HG02852 (cell line): ENCODE measurements around the gene MROH2A.
"Not testable (repeated sequence)": the region's sequence is repeated elsewhere in the genome, so short reads cannot be mapped to it uniquely, and the experiment has no call there.

Source experiments
- ATAC-seq: cut with Tn5 transposase; IDR thresholded peaks from one replicate; pipeline ENCODE4 v1.9.1; 2021; ENCODE audit warnings: mild to moderate bottlenecking, moderate library complexity; ENCODE audit not compliant: unreplicated experiment

Gene MROH2A

GRCh38 chr2:233778030-233778429 is at the start of gene MROH2A:
TSS of gene MROH2A (plus strand) at chr2:233778330. CDS start at chr2:233779359, 1,029 bp downstream.
- ATAC-seq, result no peak

DNA sequence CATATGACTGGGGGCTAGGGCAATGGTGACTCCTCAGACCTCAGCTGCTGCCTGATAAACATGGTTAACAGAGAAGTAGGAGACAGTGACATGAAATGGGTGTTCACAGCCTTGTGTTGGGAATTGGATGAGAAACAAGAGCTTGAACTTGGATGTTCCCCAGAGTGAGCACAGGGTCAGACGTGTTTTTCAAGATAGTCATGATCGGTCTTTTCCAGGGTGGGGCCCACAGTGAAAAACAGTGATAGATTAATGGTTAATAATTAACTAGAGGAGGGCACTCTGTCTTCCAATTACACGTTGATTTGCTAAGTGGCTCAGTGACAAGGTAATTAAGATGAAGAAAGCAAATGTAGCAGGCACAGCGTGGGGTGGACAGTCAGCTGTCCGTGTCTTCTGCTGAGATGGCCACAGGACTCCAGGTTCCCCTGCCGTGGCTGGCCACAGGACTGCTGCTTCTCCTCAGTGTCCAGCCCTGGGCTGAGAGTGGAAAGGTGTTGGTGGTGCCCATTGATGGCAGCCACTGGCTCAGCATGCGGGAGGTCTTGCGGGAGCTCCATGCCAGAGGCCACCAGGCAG is 49.3 kb upstream of the MROH2A start, which contains the start of gene UGT1A3:
Gene UGT1A3 (plus strand): TSS at position 320 of the 579 bp plus-strand sequence. CDS start 85 bp downstream, at position 405.
- ATAC-seq, result no peak

DNA sequence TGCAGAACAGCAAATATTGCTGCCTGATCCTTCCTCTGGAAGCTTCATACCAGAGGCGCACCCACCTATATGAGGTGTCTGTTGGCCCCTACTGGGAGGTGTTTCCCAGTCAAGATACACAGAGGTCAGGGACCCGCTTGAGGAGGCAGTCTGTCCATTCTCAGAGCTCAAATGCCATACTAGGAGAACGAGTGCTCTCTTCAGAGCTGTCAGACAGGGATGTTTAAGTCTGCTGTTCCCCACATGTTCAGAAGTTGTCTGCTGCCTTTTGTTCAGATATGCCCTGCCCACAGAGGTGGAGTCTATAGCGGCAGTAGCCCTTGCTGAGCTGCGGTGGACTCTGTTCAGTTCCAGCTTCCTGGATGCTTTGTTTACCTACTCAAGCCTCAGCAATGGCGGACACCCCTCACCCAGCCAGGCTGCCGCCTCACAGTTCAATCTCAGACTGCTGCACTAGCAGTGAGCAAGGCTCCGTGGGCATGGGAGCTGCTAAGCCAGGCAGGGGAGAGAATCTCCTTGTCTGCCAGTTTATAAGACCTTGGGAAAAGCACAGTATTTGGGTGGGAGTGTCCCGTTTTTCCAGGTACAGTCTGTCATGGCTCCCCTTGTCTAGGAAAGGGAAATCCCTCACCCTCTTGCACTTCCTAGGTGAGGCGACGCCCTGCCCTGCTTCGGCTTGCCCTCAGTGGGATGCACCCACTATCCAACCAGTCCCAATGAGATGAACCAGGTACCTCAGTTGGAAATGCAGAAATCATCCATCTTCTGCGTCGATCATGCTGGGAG is 41.1 kb upstream of the MROH2A start:
- ATAC-seq, result not testable (repeated sequence)

DNA sequence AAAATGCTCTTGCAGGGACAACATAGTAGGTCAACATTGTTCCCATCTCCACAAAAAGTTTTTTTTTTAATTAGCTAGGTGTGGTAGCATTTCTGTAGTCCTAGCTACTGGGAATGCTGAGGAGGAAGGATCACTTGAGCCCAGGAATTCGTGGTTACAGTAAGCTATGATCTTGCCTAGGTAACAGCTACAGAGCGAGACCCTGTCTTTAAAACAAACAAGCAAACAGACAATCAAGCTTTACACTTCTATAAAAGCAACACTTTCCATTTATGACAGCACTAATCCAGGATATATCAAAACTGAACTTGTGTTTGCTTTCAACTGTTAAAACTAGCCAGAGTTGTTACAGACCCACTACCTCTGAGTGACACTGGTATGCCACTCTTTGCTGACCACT is 37.3 kb upstream of the MROH2A start:
- ATAC-seq, result no peak

DNA sequence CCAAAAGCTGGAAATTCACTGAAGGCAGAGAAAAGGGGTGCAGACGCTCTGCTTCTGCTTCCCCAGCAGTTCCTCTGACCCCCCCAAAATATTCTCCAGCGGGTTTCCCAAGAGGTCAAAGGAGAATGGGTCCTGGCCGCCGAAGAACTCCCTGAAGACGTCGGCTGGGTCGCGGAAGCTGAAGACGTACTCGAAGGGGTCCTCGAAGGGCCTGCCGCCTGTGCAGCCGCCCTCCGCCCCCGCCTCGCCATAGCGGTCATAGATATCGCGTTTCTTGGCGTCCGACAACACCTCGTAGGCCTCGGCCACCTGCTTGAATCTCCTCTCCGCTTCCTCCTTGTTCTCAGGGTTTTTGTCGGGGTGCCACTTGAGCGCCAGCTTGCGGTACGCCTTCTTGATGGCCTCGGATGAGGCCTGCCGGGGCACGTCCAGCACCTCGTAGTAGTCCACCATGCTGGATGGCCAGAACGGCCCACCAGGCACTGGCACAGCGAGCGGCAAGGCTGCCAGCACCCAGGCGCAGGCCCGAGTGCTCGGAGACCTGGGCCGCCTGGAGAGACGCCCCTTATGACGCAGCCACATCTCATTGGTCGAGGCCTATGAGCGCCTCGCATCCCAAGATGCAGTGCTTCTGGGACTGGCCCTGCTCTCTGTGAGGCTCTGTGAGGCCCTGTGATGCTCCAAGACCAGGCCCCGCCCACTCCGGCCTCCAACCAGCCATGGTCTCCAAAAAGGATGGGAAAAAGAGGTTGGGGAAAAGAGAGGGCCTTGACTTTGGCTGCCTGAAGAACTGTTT is 34.5 kb upstream of the MROH2A start:
- ATAC-seq, result no peak

DNA sequence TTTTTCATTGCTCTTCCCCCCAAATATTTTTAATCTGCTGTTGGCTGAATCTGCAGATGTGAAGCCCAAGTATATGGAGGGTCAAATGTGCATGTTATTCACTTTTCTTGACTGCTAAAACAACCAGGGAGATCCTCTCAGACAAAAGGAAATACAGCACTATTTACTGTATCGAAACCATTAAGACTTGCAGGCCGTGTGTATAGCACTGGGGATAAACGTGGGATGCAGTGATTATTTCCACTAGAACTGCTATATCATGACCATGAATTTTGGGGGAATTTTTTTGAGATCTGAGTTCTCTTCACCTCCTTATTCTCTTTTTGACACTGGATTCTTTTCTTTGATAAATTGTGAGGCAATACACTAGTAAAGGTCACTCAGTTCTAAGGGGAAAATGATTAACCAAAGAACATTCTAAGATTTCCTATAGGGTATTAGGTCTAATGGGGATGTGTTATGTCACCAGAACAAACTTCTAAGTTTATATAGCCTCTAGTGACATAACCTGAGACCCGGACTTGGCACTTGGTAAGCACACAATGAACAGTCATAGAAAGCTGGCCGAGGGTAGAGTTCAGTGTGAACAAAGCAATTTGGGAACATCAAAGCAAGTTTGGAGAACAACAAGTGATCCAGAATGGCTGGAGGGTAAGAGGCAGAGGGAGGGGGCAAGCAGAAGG is 32.9 kb upstream of the MROH2A start:
- ATAC-seq, result no peak

GRCh38 chr2:233745838-233746237 is 32.3 kb upstream of the MROH2A start:
- ATAC-seq, result not testable (repeated sequence)

- no peak for ATAC-seq
These were observed 31.5 kb upstream of the MROH2A start for GRCh38 chr2:233746475-233747282.

- no peak for ATAC-seq
These were observed 30.9 kb upstream of the MROH2A start for GRCh38 chr2:233747283-233747544.

DNA sequence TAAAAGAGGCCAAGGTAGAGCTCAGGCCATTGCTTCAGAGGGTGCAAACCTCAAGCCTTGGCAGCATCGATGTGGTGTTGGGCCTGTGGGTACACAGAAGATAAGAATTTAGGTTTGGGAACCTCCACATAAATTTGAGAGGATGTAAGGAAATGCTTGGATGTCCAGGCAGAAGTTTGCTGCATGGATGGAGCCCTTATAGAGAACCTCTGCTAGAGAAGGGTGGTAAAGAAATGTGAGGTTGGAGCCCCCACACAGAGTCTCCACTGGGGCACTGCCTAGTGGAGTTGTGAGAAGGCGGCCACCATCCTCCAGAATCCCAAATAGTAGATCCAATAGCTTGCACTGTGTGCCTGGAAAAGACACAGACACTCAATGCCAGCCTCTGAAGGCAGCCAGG is 27.4 kb upstream of the MROH2A start:
- not testable (repeated sequence) for ATAC-seq

DNA sequence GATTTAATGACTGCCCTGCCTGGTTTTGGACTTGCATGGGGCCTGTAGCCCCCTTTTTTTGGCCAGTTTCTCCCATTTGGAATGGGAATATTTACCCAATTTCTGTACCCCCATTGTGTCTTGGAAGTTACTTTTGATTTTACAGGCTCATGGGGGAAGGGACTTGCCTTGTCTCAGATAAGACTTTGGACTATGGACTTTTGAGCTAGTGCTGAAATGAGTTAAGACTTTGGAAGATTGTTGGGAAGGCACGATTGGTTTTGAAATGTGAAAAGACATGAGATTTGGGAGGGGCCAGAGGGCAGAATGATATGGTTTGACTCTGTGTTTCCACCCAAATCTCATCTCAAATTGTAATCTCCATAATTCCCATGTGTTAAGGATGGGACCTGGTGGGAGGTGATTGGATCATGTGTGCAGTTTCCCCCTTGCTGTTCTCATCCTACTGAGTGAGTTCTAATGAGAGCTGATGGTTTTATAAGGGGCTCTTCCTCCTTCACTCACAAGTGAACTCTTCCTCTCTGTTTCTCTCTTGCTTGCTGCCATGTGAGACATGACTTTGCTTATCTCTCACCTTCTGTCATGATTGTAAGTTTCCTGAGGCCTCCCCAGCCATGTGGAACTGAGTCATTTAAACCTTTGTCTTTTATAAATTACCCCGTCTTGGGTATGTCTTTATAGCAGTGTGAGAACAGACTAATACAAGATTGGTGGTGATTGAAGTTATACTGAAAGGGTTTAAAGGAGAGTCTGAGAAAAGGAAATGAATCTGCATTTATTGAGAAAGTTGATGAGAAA is 26.7 kb upstream of the MROH2A start:
- not testable (repeated sequence) for ATAC-seq

DNA sequence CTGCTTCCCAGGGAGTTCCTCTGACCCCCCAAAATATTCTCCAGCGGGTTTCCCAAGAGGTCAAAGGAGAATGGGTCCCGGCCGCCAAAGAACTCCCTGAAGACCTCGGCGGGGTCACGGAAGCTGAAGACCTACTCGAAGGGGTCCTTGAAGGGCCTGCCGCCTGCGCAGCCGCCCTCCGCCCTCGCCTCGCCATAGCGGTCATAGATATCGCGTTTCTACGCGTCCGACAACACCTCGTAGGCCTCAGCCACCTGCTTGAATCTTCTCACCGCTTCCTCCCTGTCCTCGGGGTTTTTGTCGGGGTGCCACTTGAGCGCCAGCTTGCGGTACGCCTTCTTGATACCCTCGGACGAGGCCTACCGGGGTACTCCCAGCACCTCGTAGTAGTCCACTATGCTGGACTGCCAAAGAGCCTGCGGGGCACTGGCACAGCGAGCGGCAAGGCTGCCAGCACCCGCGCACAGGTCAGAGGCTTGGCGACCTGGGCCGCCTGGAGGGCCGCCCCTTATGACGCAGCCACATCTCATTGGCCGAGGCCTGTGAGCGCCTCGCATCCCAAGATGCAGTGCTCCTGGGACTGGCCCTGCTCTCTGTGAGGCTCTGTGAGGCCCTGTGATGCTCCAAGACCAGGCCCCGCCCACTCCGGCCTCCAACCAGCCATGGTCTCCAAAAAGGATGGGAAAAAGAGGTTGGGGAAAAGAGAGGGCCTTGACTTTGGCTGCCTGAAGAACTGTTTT is 23.1 kb upstream of the MROH2A start:
- no peak for ATAC-seq

- ATAC-seq, result no peak
These were observed 21.6 kb upstream of the MROH2A start for GRCh38 chr2:233756429-233757081.

DNA sequence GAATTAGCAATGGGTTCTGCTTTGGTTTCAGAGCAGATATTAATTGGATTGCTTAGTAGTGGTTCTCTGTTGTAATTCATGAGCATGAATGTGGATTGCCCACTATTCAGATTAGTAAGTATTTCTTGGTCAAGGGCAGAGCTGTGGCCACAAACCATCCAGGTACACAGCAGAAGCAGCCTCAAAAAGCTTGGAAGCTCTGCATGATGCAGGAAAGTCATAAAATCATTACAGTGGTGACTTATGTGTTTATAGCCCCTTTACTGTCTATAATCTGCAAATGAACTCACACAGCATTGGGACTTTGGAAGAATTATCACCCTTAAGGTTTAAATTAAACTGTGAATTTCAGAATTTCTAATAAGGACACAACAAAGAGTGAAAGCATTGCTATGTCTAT is 20.0 kb upstream of the MROH2A start:
- ATAC-seq, result no peak

DNA sequence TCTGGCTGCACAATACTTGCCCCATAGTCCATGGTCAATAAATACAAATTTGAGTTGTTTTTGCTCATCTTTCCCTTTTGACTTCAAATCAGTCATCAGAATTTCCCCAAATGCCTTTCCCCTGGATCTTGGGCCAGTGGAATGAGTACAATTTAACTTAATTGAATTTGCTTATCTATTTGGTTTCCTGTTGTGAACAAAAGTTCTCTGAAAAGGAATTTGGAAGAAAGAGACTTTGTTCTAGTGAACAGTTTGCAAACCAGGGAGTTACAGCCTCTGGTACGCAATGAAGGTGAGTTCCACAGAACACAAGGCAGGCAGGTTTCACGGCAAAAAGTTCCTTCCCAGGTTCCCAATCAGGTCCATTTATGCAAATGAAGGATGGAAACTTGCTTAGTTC is 19.3 kb upstream of the MROH2A start:
- ATAC-seq, result no peak

GRCh38 chr2:233760043-233760442 is 18.1 kb upstream of the MROH2A start, which contains the start of gene UGT1A1:
TSS of gene UGT1A1 (plus strand) at chr2:233760270. CDS start at chr2:233760288, 18 bp downstream.
- ATAC-seq, result no peak

DNA sequence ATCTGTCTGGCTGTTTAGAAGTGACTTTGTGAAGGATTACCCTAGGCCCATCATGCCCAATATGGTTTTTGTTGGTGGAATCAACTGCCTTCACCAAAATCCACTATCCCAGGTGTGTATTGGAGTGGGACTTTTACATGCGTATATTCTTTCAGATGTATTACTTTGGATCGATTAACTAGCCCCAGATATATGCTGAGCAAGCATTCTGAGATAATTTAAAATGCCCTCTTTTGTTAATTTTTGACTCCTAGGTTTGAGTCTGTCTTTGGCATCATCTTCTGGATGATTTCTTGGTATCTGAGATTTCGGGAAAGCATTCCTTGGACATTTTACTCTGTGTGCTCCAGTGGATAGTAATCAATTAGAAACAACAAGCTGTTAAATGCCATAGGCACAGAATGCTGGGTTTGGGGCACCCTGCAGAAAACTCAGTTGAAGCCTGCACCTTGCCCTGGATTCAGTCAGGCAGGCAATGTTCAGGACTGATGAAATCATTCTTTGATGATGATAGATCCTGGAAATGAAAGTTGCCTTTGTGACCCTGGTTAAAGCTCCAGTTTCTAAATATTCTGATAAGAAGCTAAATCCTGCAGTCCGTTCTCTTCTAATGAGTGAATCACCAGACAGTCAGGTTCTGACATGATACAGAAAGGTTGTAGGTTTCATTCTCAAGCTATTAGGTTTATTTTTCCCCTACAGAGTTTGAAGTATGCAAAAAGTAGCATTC is 16.9 kb upstream of the MROH2A start:
- no peak for ATAC-seq

GRCh38 chr2:233764264-233764663 is 13.9 kb upstream of the MROH2A start:
- no peak for ATAC-seq
